H1 (cell line): ENCODE measurements around the gene HLA-DMB.

Source experiments
- BRCA1 ChIP-seq: IDR thresholded peaks from 2 replicates; pipeline ENCODE4 v1.6.1; 2012; ENCODE audit warnings: low read depth, low read length, improper control_type of control experiment
- CBX5 ChIP-seq: fragments of 300-800, 300-1000 bp; sonication (generic); IDR thresholded peaks from 2 replicates; pipeline ENCODE4 v1.7.1; 2016; ENCODE audit warnings: antibody characterized with exemption, low read length, low read depth
- CEBPB ChIP-seq: IDR thresholded peaks from 2 replicates; pipeline ENCODE4 v1.6.1; 2012; ENCODE audit warnings: low read depth, low read length
- CTCF ChIP-seq, 3 experiments: IDR thresholded peaks; 1 replicate in 2 of 3; 2 replicates in 1 of 3; pipeline versions ENCODE4 v1.5.1 to v1.6.1; 2011; ENCODE audit warnings: low read length in 3 of 3, mild to moderate bottlenecking in 3 of 3, inconsistent platforms in 2 of 3, low read depth in 1 of 3, moderate library complexity in 1 of 3; ENCODE audit not compliant: insufficient read depth in 1 of 3; ENCODE audit errors: control extremely low read depth in 1 of 3
- EP300 ChIP-seq, 2 experiments: IDR thresholded peaks; 1 replicate in 1 of 2; 2 replicates in 1 of 2; pipeline ENCODE4 v1.6.1; 2011 to 2012; ENCODE audit warnings: low read depth in 2 of 2, low read length in 2 of 2, mild to moderate bottlenecking in 2 of 2, borderline replicate concordance in 1 of 2, inconsistent platforms in 1 of 2, moderate library complexity in 1 of 2
- FOSL1 ChIP-seq: IDR thresholded peaks from 2 replicates; pipeline ENCODE4 v1.6.1; 2011; ENCODE audit warnings: mild to moderate bottlenecking, low read depth, low read length, moderate library complexity; ENCODE audit not compliant: insufficient read depth
- GABPA ChIP-seq: IDR thresholded peaks from 2 replicates; pipeline ENCODE4 v1.6.1; 2011; ENCODE audit warnings: mild to moderate bottlenecking, low read length, moderate library complexity, borderline replicate concordance; ENCODE audit not compliant: insufficient read depth
- POLR2A ChIP-seq, 2 experiments: IDR thresholded peaks; 1 replicate in 1 of 2; 2 replicates in 1 of 2; pipeline ENCODE4 v1.6.1; 2011; ENCODE audit warnings: low read depth in 2 of 2, low read length in 2 of 2, mild to moderate bottlenecking in 2 of 2; ENCODE audit errors: control extremely low read depth in 1 of 2
- POLR2AphosphoS5 ChIP-seq: IDR thresholded peaks from 2 replicates; pipeline ENCODE4 v1.6.1; 2011; ENCODE audit warnings: low read depth, low read length
- POU5F1 ChIP-seq: IDR thresholded peaks from 2 replicates; pipeline ENCODE4 v1.6.1; 2011; ENCODE audit warnings: low read depth, mild to moderate bottlenecking, low read length, moderate library complexity
- RFX5 ChIP-seq: IDR thresholded peaks from 2 replicates; pipeline ENCODE4 v1.6.1; 2011; ENCODE audit warnings: low read depth, low read length, improper control_type of control experiment, borderline replicate concordance
- TCF12 ChIP-seq: IDR thresholded peaks from 2 replicates; pipeline ENCODE4 v1.6.1; 2011; ENCODE audit warnings: low read depth, mild to moderate bottlenecking, low read length

- TF ChIP-seq CTCF (IDR thresholded peaks at IDR 0.05; ENCODE audit: control extremely low read depth in 1 of 3, insufficient read depth in 1 of 3, low read depth in 1 of 3, low read length in 3 of 3) (no peak), BRCA1 (no peak), RFX5 (no peak), POU5F1 (no peak), POLR2A (IDR thresholded peaks at IDR 0.05; ENCODE audit: control extremely low read depth in 1 of 2, low read depth in 2 of 2, low read length in 2 of 2) (peak in 1 of 2 experiments; percentile 69; a peak in 2 of 3 replicates), FOSL1 (no peak), CEBPB (no peak), POLR2AphosphoS5 (no peak), CBX5 (no peak), TCF12 (no peak), EP300 (IDR thresholded peaks at IDR 0.05; ENCODE audit: borderline replicate concordance in 1 of 2, low read depth in 2 of 2, low read length in 2 of 2) (no peak), GABPA (no peak)
Observed at GRCh38 chr6:32894085-32895005, 46.5 kb downstream of the HLA-DMB start.
